Activated B cell treated with CpG ODN at 0.5 μM for 24 hours (primary cell): ENCODE measurements around the gene RFTN1. TPM values are rescaled to one million over a fixed set of nuclear protein-coding genes. Genes with fewer than 3 reads are reported as not detected.

Experiments
- ATAC-seq: fragments of 200-7000 bp; cut with Tn5 transposase; one replicate; pipeline ENCODE4 v1.10.0; 2021; ENCODE audit warnings: low read depth, mild to moderate bottlenecking, moderate library complexity
- CTCF ChIA-PET: fragments of 350-600 bp; sonication (Branson Sonifier 250); formaldehyde crosslinking; loops from one replicate; lab custom pipeline; 2021; ENCODE audit warnings: antibody characterized with exemption; lab: Charles Lee
- POLR2A ChIA-PET: fragments of 350-600 bp; sonication (Branson Sonifier 250); formaldehyde crosslinking; loops from one replicate; lab custom pipeline; 2021; ENCODE audit warnings: antibody characterized with exemption; lab: Charles Lee
- DNase-seq: peaks from one replicate; pipeline ENCODE4 v3.0.0; 2022
- H3K27ac Mint-ChIP-seq: one replicate; pipeline ENCODE4 v1.8.0; 2020; ENCODE audit warnings: mixed read lengths
- H3K27me3 Mint-ChIP-seq: one replicate; pipeline ENCODE4 v1.8.0; 2021; ENCODE audit warnings: mixed read lengths
- H3K36me3 Mint-ChIP-seq: one replicate; pipeline ENCODE4 v1.8.0; 2021; ENCODE audit warnings: low read depth, mixed read lengths
- H3K4me1 Mint-ChIP-seq: one replicate; pipeline ENCODE4 v1.8.0; 2021; ENCODE audit warnings: mixed read lengths
- H3K4me3 Mint-ChIP-seq: one replicate; pipeline ENCODE4 v1.8.0; 2020; ENCODE audit warnings: mild to moderate bottlenecking, mixed read lengths
- H3K9me3 Mint-ChIP-seq: one replicate; pipeline ENCODE4 v1.8.0; 2020; ENCODE audit warnings: mixed read lengths
- intact Hi-C: fragments of 100-400 bp; cut with micrococcal nuclease; formaldehyde crosslinking; loops from one replicate; pipeline ENCODE4 v1.15.1; 2024
- total RNA-seq: library from RNA; stranded (reverse); gene quantifications from 2 replicates; pipeline ENCODE4 v1.2.3, GENCODE V29; 2022
- TF ChIP-seq, protein P1 (sequence below): fragments of 200-600 bp; IDR thresholded peaks from one replicate; pipeline ENCODE4 v1.8.0; 2022; ENCODE audit warnings: antibody characterized with exemption, mild to moderate bottlenecking

The RFTN1 gene
- total RNA-seq, 1 donor from 2014 or later = 365 TPM

GRCh38 chr3:16372362-16373292 lies 140.9 kb downstream of the RFTN1 start:
- intact Hi-C loops = loop anchor here (5.0 to 10.0 kb wide), 3 partner anchors 105 to 822 kb away; partner anchors contain the start of gene OXNAD1
- DNase-seq (peak; percentile 40), ATAC-seq (peak; percentile 26)
- ChIA-PET POLR2A (interaction anchor here (1.0 to 12.5 kb wide), 8 partner anchors 10 to 144 kb away, joined by 3 to 202 read pairs (median 4); partner anchors contain the start of gene RFTN1), CTCF (interaction anchor here (1.0 kb wide), 2 partner anchors 82 kb away, joined by 3 to 4 read pairs; no protein-coding TSS in a partner anchor)
- peak overlapping the region; percentile 93 for H3K27ac Mint-ChIP-seq
- peaks cover 84% of the 10 kb centered on the region for H3K36me3 Mint-ChIP-seq
- H3K4me3 Mint-ChIP-seq = peak overlapping the region; percentile 75
- TF ChIP-seq, protein P1, sequence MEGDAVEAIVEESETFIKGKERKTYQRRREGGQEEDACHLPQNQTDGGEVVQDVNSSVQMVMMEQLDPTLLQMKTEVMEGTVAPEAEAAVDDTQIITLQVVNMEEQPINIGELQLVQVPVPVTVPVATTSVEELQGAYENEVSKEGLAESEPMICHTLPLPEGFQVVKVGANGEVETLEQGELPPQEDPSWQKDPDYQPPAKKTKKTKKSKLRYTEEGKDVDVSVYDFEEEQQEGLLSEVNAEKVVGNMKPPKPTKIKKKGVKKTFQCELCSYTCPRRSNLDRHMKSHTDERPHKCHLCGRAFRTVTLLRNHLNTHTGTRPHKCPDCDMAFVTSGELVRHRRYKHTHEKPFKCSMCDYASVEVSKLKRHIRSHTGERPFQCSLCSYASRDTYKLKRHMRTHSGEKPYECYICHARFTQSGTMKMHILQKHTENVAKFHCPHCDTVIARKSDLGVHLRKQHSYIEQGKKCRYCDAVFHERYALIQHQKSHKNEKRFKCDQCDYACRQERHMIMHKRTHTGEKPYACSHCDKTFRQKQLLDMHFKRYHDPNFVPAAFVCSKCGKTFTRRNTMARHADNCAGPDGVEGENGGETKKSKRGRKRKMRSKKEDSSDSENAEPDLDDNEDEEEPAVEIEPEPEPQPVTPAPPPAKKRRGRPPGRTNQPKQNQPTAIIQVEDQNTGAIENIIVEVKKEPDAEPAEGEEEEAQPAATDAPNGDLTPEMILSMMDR = no peak
- no peaks in the 10 kb centered on the region for H3K27me3 Mint-ChIP-seq
- H3K4me1 Mint-ChIP-seq = peaks cover 95% of the 10 kb centered on the region
- H3K9me3 Mint-ChIP-seq = no peaks in the 10 kb centered on the region

- DNase-seq = peak; percentile 32
These were observed 142.4 kb downstream of the RFTN1 start for GRCh38 chr3:16370872-16371740.

DNA sequence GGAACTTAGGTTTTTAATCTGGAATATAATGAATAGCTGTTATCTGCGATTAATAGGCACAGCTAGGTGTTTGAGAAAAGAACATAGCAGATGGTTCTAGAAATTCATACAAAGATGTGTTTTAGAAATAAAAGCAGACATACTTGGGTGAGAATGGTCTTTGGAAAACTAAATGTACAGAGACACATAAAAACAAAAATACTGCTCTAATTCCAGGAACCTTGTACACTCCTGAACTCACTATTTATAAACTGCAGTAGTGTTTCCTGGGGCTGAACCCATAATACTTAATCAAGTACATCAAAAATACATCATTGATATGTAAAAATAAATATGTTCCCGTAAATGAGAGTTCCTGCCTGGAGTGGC lies 143.0 kb downstream of the RFTN1 start:
- ChIA-PET POLR2A (interaction anchor here (1.1 to 12.5 kb wide), 4 partner anchors 9 to 140 kb away, joined by 3 to 202 read pairs (median 8); partner anchors contain the start of gene RFTN1), CTCF (interaction anchor here (1.2 to 1.3 kb wide), 2 partner anchors 141 to 159 kb away, joined by 3 to 4 read pairs; no protein-coding TSS in a partner anchor)
- no peak for DNase-seq
- no peaks in the 10 kb centered on the region for H3K9me3 Mint-ChIP-seq
- peaks cover 84% of the 10 kb centered on the region for H3K36me3 Mint-ChIP-seq
- intact Hi-C loops = loop anchor here (5.0 to 10.0 kb wide), 3 partner anchors 103 to 824 kb away; partner anchors contain the start of gene OXNAD1
- peak overlapping the region; percentile 75 for H3K4me3 Mint-ChIP-seq
- no peaks in the 10 kb centered on the region for H3K27me3 Mint-ChIP-seq
- TF ChIP-seq, protein P1 = no peak
- no peak for ATAC-seq
- H3K27ac Mint-ChIP-seq = peak overlapping the region; percentile 93
- peaks cover 95% of the 10 kb centered on the region for H3K4me1 Mint-ChIP-seq

More at GRCh38 chr3:16370872-16371740, 142.4 kb downstream of the RFTN1 start:
- Mint-ChIP-seq H3K36me3 (peaks cover 83% of the 10 kb centered on the region), H3K9me3 (no peaks in the 10 kb centered on the region), H3K4me1 (peaks cover 95% of the 10 kb centered on the region), H3K27me3 (no peaks in the 10 kb centered on the region), H3K27ac (peak overlapping the region; percentile 93), H3K4me3 (peak overlapping the region; percentile 75)
- ChIA-PET POLR2A (interaction anchor here (1.1 to 12.5 kb wide), 7 partner anchors 9 to 145 kb away, joined by 3 to 202 read pairs (median 10); partner anchors contain the start of gene RFTN1), CTCF (interaction anchor here (1.2 to 1.3 kb wide), 2 partner anchors 141 to 158 kb away, joined by 3 to 4 read pairs; no protein-coding TSS in a partner anchor)
- intact Hi-C loops = loop anchor here (1.0 to 10.0 kb wide), 7 partner anchors 8 to 824 kb away; partner anchors contain the start of gene OXNAD1
- TF ChIP-seq, protein P1 = no peak
- ATAC-seq = peak; percentile 59

GRCh38 chr3:16369885-16370284 lies 143.6 kb downstream of the RFTN1 start:
- no peak for ATAC-seq
- Mint-ChIP-seq H3K4me3 (peak overlapping the region; percentile 75), H3K4me1 (peaks cover 95% of the 10 kb centered on the region), H3K27me3 (no peaks in the 10 kb centered on the region), H3K9me3 (no peaks in the 10 kb centered on the region), H3K36me3 (peaks cover 84% of the 10 kb centered on the region), H3K27ac (peak overlapping the region; percentile 93)
- no peak for DNase-seq
- intact Hi-C loops = loop anchor here (5.0 to 10.0 kb wide), 3 partner anchors 103 to 825 kb away; partner anchors contain the start of gene OXNAD1
- CTCF ChIA-PET = interaction anchor here (1.8 kb wide), 1 partner anchor 17 kb away, joined by 3 read pairs; no protein-coding TSS in a partner anchor
- POLR2A ChIA-PET = interaction anchor here (0.6 to 12.5 kb wide), 4 partner anchors 10 to 166 kb away, joined by 3 to 202 read pairs (median 9); partner anchors contain the start of gene RFTN1
- TF ChIP-seq, protein P1 = no peak
